Panc1 (cell line): ENCODE measurements around the gene CADPS2. TPM values are rescaled to one million over a fixed set of nuclear protein-coding genes. Genes with fewer than 3 reads are reported as not detected.

ENCODE experiments used
- ATAC-seq: fragments of 200-7000 bp; cut with Tn5 transposase; 2 replicates; pipeline ENCODE4 v1.9.1; 2020; ENCODE audit warnings: mild to moderate bottlenecking, moderate library complexity
- BruUV-seq: library from RNA; stranded (reverse); fragments of 400-500 nt; replicated peaks from 2 replicates; lab custom pipeline; 2021; lab: Mats Ljungman, UMichigan
- CTCF ChIA-PET: fragments of 300-600 bp; sonication (Branson Sonifier 250); formaldehyde crosslinking; loops from one replicate; lab custom pipeline; 2022; ENCODE audit warnings: antibody characterized with exemption; lab: Charles Lee
- POLR2A ChIA-PET: fragments of 300-600 bp; sonication (Branson Sonifier 250); formaldehyde crosslinking; loops from one replicate; lab custom pipeline; 2022; ENCODE audit warnings: antibody characterized with exemption; lab: Charles Lee
- DNase-seq: peaks from one replicate; pipeline ENCODE4 v3.0.0-alpha.2; 2010; ENCODE audit warnings: low read depth, low spot score
- H3K27ac ChIP-seq: 2 replicates; pipeline ENCODE4 v1.5.1; 2011; ENCODE audit warnings: mild to moderate bottlenecking, low read length, inconsistent platforms
- H3K27me3 ChIP-seq: fragments of 200-500 bp; sonication (Bioruptor generic); 2 replicates; pipeline ENCODE4 v1.6.0; 2014; ENCODE audit warnings: low read length, inconsistent platforms; ENCODE audit not compliant: control insufficient read depth, insufficient read depth
- H3K36me3 ChIP-seq: fragments of 200-500 bp; sonication (Bioruptor generic); 2 replicates; pipeline ENCODE4 v1.5.1; 2014; ENCODE audit warnings: inconsistent platforms, mild to moderate bottlenecking, low read length, moderate library complexity; ENCODE audit not compliant: control insufficient read depth, insufficient read depth
- H3K4me1 ChIP-seq: 2 replicates; pipeline ENCODE4 v1.5.1; 2011; ENCODE audit warnings: inconsistent platforms, mild to moderate bottlenecking, low read length, moderate library complexity; ENCODE audit not compliant: control insufficient read depth, insufficient read depth
- H3K4me3 ChIP-seq, 2 experiments: 2 replicates each; pipeline ENCODE4 v1.5.1; 2011 to 2012; ENCODE audit warnings: low read depth in 2 of 2, low read length in 2 of 2, mild to moderate bottlenecking in 2 of 2, inconsistent platforms in 1 of 2, moderate library complexity in 1 of 2
- H3K9me3 ChIP-seq: fragments of 200-500 bp; sonication (Bioruptor generic); 2 replicates; pipeline ENCODE4 v1.5.1; 2014; ENCODE audit warnings: low read depth, mild to moderate bottlenecking, inconsistent platforms, low read length, moderate library complexity; ENCODE audit not compliant: control insufficient read depth, insufficient read depth
- POLR2AphosphoS5 ChIP-seq: IDR thresholded peaks from 2 replicates; pipeline ENCODE4 v1.6.1; 2012; ENCODE audit warnings: mild to moderate bottlenecking, low read depth, low read length, moderate library complexity
- SIN3A ChIP-seq: IDR thresholded peaks from 2 replicates; pipeline ENCODE4 v1.6.1; 2012; ENCODE audit warnings: low read depth, mild to moderate bottlenecking, low read length, moderate library complexity, borderline replicate concordance; ENCODE audit not compliant: insufficient read depth
- TCF7L2 ChIP-seq: IDR thresholded peaks from 2 replicates; pipeline ENCODE4 v1.6.1; 2011; ENCODE audit warnings: mild to moderate bottlenecking, low read depth, low read length, inconsistent platforms
- in situ Hi-C: cut with HindIII; loops from 2 replicates; pipeline ENCODE4 v1.10.0; 2016; ENCODE audit warnings: low sequenced_read_pairs, low pct_unique_long_range_greater_than_20kb
- intact Hi-C: fragments of 100-400 bp; cut with micrococcal nuclease; formaldehyde crosslinking; loops from one replicate; pipeline ENCODE4 v1.10.0; 2022; ENCODE audit not compliant: unreplicated experiment
- total RNA-seq: library from RNA; stranded (reverse); gene quantifications from one replicate; pipeline ENCODE4 v1.2.1, GENCODE V29; 2021; ENCODE audit not compliant: unreplicated experiment
- TF ChIP-seq, protein P1 (sequence below): fragments of 450-650 bp; IDR thresholded peaks from 2 replicates; pipeline ENCODE4 v1.5.1; 2017; ENCODE audit warnings: mild to moderate bottlenecking
- TF ChIP-seq, protein P2 (sequence below), 2 experiments: IDR thresholded peaks; 2 replicates each; pipeline ENCODE4 v1.6.1; 2011 to 2012; ENCODE audit warnings: low read depth in 2 of 2, control low read depth in 1 of 2, low read length in 1 of 2, mild to moderate bottlenecking in 1 of 2, moderate library complexity in 1 of 2; ENCODE audit not compliant: insufficient read depth in 1 of 2

CADPS2 gene
- total RNA-seq, 1 experiment from 2014 or later: 1.6 TPM

GRCh38 chr7:122394512-122394911 lies 491.7 kb downstream of the CADPS2 start:
- ATAC-seq: no peak

DNA sequence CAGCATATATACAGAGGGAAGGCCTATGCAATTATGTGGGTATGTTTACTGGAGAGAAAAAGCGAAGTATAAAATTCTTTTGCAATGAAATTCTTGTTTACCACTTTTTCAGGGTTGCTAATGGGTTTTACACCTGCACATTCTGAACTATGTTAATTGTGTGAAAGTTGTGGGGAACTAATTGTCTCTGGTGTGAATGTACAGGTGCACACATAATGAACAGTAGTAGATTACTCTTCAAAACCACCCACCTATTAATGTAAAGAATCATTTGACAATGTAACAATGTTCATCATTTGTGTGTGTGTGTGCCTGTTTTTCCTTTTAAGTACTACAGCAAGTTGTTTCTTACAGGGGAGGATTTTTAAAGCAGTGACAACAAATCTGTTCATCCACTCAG lies 501.7 kb downstream of the CADPS2 start:
- TF ChIP-seq, protein P1, sequence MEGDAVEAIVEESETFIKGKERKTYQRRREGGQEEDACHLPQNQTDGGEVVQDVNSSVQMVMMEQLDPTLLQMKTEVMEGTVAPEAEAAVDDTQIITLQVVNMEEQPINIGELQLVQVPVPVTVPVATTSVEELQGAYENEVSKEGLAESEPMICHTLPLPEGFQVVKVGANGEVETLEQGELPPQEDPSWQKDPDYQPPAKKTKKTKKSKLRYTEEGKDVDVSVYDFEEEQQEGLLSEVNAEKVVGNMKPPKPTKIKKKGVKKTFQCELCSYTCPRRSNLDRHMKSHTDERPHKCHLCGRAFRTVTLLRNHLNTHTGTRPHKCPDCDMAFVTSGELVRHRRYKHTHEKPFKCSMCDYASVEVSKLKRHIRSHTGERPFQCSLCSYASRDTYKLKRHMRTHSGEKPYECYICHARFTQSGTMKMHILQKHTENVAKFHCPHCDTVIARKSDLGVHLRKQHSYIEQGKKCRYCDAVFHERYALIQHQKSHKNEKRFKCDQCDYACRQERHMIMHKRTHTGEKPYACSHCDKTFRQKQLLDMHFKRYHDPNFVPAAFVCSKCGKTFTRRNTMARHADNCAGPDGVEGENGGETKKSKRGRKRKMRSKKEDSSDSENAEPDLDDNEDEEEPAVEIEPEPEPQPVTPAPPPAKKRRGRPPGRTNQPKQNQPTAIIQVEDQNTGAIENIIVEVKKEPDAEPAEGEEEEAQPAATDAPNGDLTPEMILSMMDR: no peak
- no peak for TF ChIP-seq POLR2AphosphoS5
- TF ChIP-seq, protein P2, sequence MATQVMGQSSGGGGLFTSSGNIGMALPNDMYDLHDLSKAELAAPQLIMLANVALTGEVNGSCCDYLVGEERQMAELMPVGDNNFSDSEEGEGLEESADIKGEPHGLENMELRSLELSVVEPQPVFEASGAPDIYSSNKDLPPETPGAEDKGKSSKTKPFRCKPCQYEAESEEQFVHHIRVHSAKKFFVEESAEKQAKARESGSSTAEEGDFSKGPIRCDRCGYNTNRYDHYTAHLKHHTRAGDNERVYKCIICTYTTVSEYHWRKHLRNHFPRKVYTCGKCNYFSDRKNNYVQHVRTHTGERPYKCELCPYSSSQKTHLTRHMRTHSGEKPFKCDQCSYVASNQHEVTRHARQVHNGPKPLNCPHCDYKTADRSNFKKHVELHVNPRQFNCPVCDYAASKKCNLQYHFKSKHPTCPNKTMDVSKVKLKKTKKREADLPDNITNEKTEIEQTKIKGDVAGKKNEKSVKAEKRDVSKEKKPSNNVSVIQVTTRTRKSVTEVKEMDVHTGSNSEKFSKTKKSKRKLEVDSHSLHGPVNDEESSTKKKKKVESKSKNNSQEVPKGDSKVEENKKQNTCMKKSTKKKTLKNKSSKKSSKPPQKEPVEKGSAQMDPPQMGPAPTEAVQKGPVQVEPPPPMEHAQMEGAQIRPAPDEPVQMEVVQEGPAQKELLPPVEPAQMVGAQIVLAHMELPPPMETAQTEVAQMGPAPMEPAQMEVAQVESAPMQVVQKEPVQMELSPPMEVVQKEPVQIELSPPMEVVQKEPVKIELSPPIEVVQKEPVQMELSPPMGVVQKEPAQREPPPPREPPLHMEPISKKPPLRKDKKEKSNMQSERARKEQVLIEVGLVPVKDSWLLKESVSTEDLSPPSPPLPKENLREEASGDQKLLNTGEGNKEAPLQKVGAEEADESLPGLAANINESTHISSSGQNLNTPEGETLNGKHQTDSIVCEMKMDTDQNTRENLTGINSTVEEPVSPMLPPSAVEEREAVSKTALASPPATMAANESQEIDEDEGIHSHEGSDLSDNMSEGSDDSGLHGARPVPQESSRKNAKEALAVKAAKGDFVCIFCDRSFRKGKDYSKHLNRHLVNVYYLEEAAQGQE (IDR thresholded peaks at IDR 0.05; ENCODE audit: insufficient read depth in 1 of 2, low read depth in 2 of 2, low read length in 1 of 2): no peak
- no peak for TF ChIP-seq TCF7L2
- no peak for TF ChIP-seq SIN3A
- no peaks in the 10 kb centered on the region for H3K4me1 ChIP-seq
- DNase-seq (no peak), ATAC-seq (no peak)
- H3K4me3 ChIP-seq: no peak overlapping the region
- H3K9me3 ChIP-seq: no peaks in the 10 kb centered on the region
- H3K27me3 ChIP-seq: no peaks in the 10 kb centered on the region
- H3K36me3 ChIP-seq: no peaks in the 10 kb centered on the region
- intact Hi-C loops (no loop called here), in situ Hi-C loops (no loop called here)
- no TSS peak for BruUV-seq
- ChIA-PET CTCF (no interaction called here), POLR2A (no interaction called here)
- no peak overlapping the region for H3K27ac ChIP-seq

More at GRCh38 chr7:122394512-122394911, 491.7 kb downstream of the CADPS2 start:
- intact Hi-C loops: no loop called here
- no peak overlapping the region for H3K27ac ChIP-seq
- no peak for TF ChIP-seq SIN3A
- no peak for TF ChIP-seq TCF7L2
- TF ChIP-seq, protein P2 (IDR thresholded peaks at IDR 0.05; ENCODE audit: insufficient read depth in 1 of 2, low read depth in 2 of 2, low read length in 1 of 2): no peak
- no peak for TF ChIP-seq POLR2AphosphoS5
- TF ChIP-seq, protein P1: no peak
- no TSS peak for BruUV-seq
- no peaks in the 10 kb centered on the region for H3K4me1 ChIP-seq
- in situ Hi-C loops: no loop called here
- H3K36me3 ChIP-seq: no peaks in the 10 kb centered on the region
- H3K9me3 ChIP-seq: no peaks in the 10 kb centered on the region
- ChIA-PET CTCF (no interaction called here), POLR2A (no interaction called here)
- DNase-seq: no peak
- no peaks in the 10 kb centered on the region for H3K27me3 ChIP-seq
- no peak overlapping the region for H3K4me3 ChIP-seq
